Testis (tissue), 2 donors: ENCODE data around the gene RPTOR.

Experiments used
- POLR2A ChIP-seq: fragments of 450-650 bp; IDR thresholded peaks from one replicate; pipeline ENCODE4 v1.6.1; 2017; ENCODE audit warnings: antibody characterized with exemption, mild to moderate bottlenecking, moderate library complexity
- TF ChIP-seq, protein P1 (sequence below), 3 experiments: fragments of 450-650 bp in 2 of 3; fragments of 200-600 bp in 1 of 3; sonication (generic) in 1 of 3; IDR thresholded peaks; one replicate each; pipeline ENCODE4 v1.5.1; 2016 to 2019; ENCODE audit warnings: antibody characterized with exemption in 3 of 3, mild to moderate bottlenecking in 2 of 3, moderate library complexity in 1 of 3

DNA sequence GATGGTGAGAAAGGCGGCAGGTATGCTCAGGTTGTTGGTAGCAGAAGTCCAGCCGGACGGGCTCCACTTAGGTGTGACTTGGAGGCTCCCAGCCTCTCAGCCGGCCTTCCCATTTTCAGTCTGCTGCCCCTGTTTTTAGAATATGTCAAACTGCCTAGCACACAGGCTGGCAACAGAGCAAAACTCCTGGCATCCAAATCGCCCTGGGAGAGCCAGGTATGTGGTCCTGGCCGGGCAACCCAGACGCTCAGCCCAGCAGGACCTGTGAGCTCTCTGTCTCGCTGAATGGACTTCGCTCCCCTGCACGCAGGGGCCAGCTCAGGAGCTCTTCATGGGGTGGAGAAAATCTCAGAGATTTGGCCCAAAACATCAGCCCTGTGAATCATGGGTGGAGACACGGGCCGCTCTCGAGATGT is 299.1 kb downstream of the RPTOR start:
- TF ChIP-seq, protein P1, sequence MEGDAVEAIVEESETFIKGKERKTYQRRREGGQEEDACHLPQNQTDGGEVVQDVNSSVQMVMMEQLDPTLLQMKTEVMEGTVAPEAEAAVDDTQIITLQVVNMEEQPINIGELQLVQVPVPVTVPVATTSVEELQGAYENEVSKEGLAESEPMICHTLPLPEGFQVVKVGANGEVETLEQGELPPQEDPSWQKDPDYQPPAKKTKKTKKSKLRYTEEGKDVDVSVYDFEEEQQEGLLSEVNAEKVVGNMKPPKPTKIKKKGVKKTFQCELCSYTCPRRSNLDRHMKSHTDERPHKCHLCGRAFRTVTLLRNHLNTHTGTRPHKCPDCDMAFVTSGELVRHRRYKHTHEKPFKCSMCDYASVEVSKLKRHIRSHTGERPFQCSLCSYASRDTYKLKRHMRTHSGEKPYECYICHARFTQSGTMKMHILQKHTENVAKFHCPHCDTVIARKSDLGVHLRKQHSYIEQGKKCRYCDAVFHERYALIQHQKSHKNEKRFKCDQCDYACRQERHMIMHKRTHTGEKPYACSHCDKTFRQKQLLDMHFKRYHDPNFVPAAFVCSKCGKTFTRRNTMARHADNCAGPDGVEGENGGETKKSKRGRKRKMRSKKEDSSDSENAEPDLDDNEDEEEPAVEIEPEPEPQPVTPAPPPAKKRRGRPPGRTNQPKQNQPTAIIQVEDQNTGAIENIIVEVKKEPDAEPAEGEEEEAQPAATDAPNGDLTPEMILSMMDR (IDR thresholded peaks at IDR 0.05) = no peak
- no peak for TF ChIP-seq POLR2A
